HCT116 (cell line): ENCODE results near the gene LCMT1. TPM values are rescaled to one million over a fixed set of nuclear protein-coding genes. Genes with fewer than 3 reads are reported as not detected.

ENCODE experiments used
- ATAC-seq: fragments of 200-7000 bp; cut with Tn5 transposase; 2 replicates; pipeline ENCODE4 v1.9.1; 2020; ENCODE audit warnings: mild to moderate bottlenecking, moderate library complexity
- BruUV-seq: library from RNA; stranded (reverse); fragments of 400-500 nt; replicated peaks from 2 replicates; lab custom pipeline; 2021; lab: Mats Ljungman, UMichigan
- CTCF ChIA-PET: fragments of 300-600 bp; sonication (Branson Sonifier 250); formaldehyde crosslinking; loops from one replicate; lab custom pipeline; 2021; ENCODE audit warnings: antibody characterized with exemption; lab: Charles Lee
- POLR2A ChIA-PET: fragments of 300-600, 350-600 bp; sonication (Branson Sonifier 250); formaldehyde crosslinking; loops from one replicate; lab custom pipeline; 2021; ENCODE audit warnings: antibody characterized with exemption; lab: Charles Lee
- RAD21 ChIA-PET, 2 experiments: fragments of 300-600 bp; sonication (Branson Sonifier 250); formaldehyde crosslinking; loops; one replicate each; lab custom pipeline; 2023; ENCODE audit warnings: low total read pairs in 2 of 2; ENCODE audit not compliant: uncharacterized antibody in 2 of 2, unreplicated experiment in 2 of 2, low non-redundant PET in 1 of 2; lab: Charles Lee
- DNase-seq: peaks from one replicate; pipeline ENCODE4 v3.0.0-alpha.2; 2010; ENCODE audit warnings: low read depth, low spot score
- H2AFZ ChIP-seq: fragments of 200-600 bp; shearing (Covaris generic), sonication (generic); 2 replicates; pipeline ENCODE4 v1.6.1; 2017; ENCODE audit warnings: low read depth, mixed run types, mixed read lengths, antibody characterized with exemption, low read length; ENCODE audit not compliant: poor library complexity, severe bottlenecking
- H3K27ac ChIP-seq: 2 replicates; pipeline ENCODE4 v1.5.1; 2012; ENCODE audit warnings: low read depth, low read length
- H3K27me3 ChIP-seq: fragments of 200-600 bp; sonication (generic); 2 replicates; pipeline ENCODE4 v1.6.1; 2016; ENCODE audit warnings: mixed run types, low read length, mixed read lengths; ENCODE audit not compliant: insufficient read depth
- H3K36me3 ChIP-seq, 2 experiments: fragments of 200-500 bp in 1 of 2; fragments of 200-600 bp in 1 of 2; sonication (Bioruptor generic) in 1 of 2; sonication (generic) in 1 of 2; 2 replicates each; pipeline versions ENCODE4 v1.5.1 to v1.6.1; 2014 to 2016; ENCODE audit warnings: low read length in 2 of 2, inconsistent platforms in 1 of 2, mixed read lengths in 1 of 2, mixed run types in 1 of 2; ENCODE audit not compliant: insufficient read depth in 2 of 2, control insufficient read depth in 1 of 2
- H3K4me1 ChIP-seq, 2 experiments: fragments of 200-600 bp in 1 of 2; sonication (generic) in 1 of 2; 2 replicates each; pipeline versions ENCODE4 v1.5.1 to v1.6.1; 2012 to 2017; ENCODE audit warnings: low read length in 2 of 2, inconsistent platforms in 1 of 2, mild to moderate bottlenecking in 1 of 2, mixed read lengths in 1 of 2, mixed run types in 1 of 2, moderate library complexity in 1 of 2; ENCODE audit not compliant: insufficient read depth in 2 of 2, control insufficient read depth in 1 of 2
- H3K4me2 ChIP-seq: fragments of 200-600 bp; sonication (generic); 2 replicates; pipeline ENCODE4 v1.6.1; 2017; ENCODE audit warnings: mixed run types, low read length, mixed read lengths
- H3K4me3 ChIP-seq, 2 experiments: fragments of 200-600 bp in 1 of 2; sonication (generic) in 1 of 2; replicated peaks in 1 of 2; 2 replicates each; pipeline ENCODE4 v1.5.1; 2011 to 2016; ENCODE audit warnings: low read length in 2 of 2, control low read depth in 1 of 2, low read depth in 1 of 2, mild to moderate bottlenecking in 1 of 2, mixed read lengths in 1 of 2, mixed run types in 1 of 2
- H3K79me2 ChIP-seq: fragments of 200-600 bp; sonication (generic); 2 replicates; pipeline ENCODE4 v1.6.1; 2017; ENCODE audit warnings: mild to moderate bottlenecking, mixed run types, low read length, moderate library complexity, mixed read lengths; ENCODE audit not compliant: insufficient read depth
- H3K9ac ChIP-seq: fragments of 200-600 bp; sonication (generic); 2 replicates; pipeline ENCODE4 v1.6.1; 2016; ENCODE audit warnings: low read length, mixed read lengths
- H3K9me2 ChIP-seq: fragments of 200-600 bp; sonication (generic), shearing (Covaris generic); 2 replicates; pipeline ENCODE4 v1.6.1; 2017; ENCODE audit warnings: mixed run types, mild to moderate bottlenecking, moderate library complexity; ENCODE audit not compliant: insufficient read depth
- H3K9me3 ChIP-seq, 2 experiments: fragments of 200-500 bp in 1 of 2; fragments of 200-600 bp in 1 of 2; sonication (Bioruptor generic) in 1 of 2; sonication (generic) in 1 of 2; 2 replicates each; pipeline ENCODE4 v1.6.1; 2014 to 2017; ENCODE audit warnings: low read length in 2 of 2, mixed read lengths in 2 of 2, inconsistent platforms in 1 of 2, low read depth in 1 of 2, mild to moderate bottlenecking in 1 of 2, mixed run types in 1 of 2, moderate library complexity in 1 of 2; ENCODE audit not compliant: control insufficient read depth in 1 of 2, insufficient read depth in 1 of 2
- H4K20me1 ChIP-seq: fragments of 200-600 bp; sonication (generic), shearing (Covaris generic); 2 replicates; pipeline ENCODE4 v1.6.1; 2017; ENCODE audit warnings: mixed run types, mild to moderate bottlenecking, moderate library complexity; ENCODE audit not compliant: insufficient read depth
- ATF3 ChIP-seq: IDR thresholded peaks from 2 replicates; pipeline ENCODE4 v1.6.1; 2012
- CEBPB ChIP-seq: IDR thresholded peaks from 2 replicates; pipeline ENCODE4 v1.6.1; 2012; ENCODE audit warnings: low read depth
- CTCF ChIP-seq, 3 experiments: fragments of 200-600 bp in 1 of 3; sonication (generic) in 1 of 3; IDR thresholded peaks in 2 of 3; conservative IDR thresholded peaks in 1 of 3; 2 replicates each; pipeline ENCODE4 v1.5.1; 2012 to 2017; ENCODE audit warnings: low read depth in 2 of 3, low read length in 2 of 3, antibody characterized with exemption in 1 of 3, borderline replicate concordance in 1 of 3, control low read depth in 1 of 3, mild to moderate bottlenecking in 1 of 3, mixed read lengths in 1 of 3, mixed run types in 1 of 3, moderate library complexity in 1 of 3; ENCODE audit not compliant: insufficient read depth in 1 of 3
- EGR1 ChIP-seq: IDR thresholded peaks from 2 replicates; pipeline ENCODE4 v1.6.1; 2012; ENCODE audit warnings: low read depth
- ELF1 ChIP-seq: IDR thresholded peaks from 2 replicates; pipeline ENCODE4 v1.6.1; 2012; ENCODE audit warnings: low read depth, borderline replicate concordance
- EZH2phosphoT487 ChIP-seq: fragments of 200-600 bp; IDR thresholded peaks from 2 replicates; pipeline ENCODE4 v1.6.1; 2018; ENCODE audit warnings: antibody characterized with exemption, borderline replicate concordance
- FOSL1 ChIP-seq: IDR thresholded peaks from 2 replicates; pipeline ENCODE4 v1.6.1; 2012; ENCODE audit warnings: low read depth
- JUND ChIP-seq: IDR thresholded peaks from 2 replicates; pipeline ENCODE4 v1.6.1; 2012
- POLR2AphosphoS5 ChIP-seq: IDR thresholded peaks from 2 replicates; pipeline ENCODE4 v1.6.1; 2011; ENCODE audit warnings: mild to moderate bottlenecking, low read depth, low read length, moderate library complexity
- RAD21 ChIP-seq: IDR thresholded peaks from 2 replicates; pipeline ENCODE4 v1.6.1; 2012; ENCODE audit warnings: low read depth, mild to moderate bottlenecking
- SP1 ChIP-seq: IDR thresholded peaks from 2 replicates; pipeline ENCODE4 v1.6.1; 2012; ENCODE audit warnings: low read depth
- SRF ChIP-seq: IDR thresholded peaks from 2 replicates; pipeline ENCODE4 v1.6.1; 2012; ENCODE audit warnings: low read depth
- YY1 ChIP-seq: IDR thresholded peaks from 2 replicates; pipeline ENCODE4 v1.6.1; 2011; ENCODE audit warnings: low read length, low read depth, moderate library complexity, mild to moderate bottlenecking; ENCODE audit not compliant: insufficient replicate concordance; ENCODE audit errors: extremely low read depth
- ZBTB33 ChIP-seq: IDR thresholded peaks from 2 replicates; pipeline ENCODE4 v1.6.1; 2011; ENCODE audit warnings: mild to moderate bottlenecking, low read length, moderate library complexity; ENCODE audit not compliant: insufficient replicate concordance; ENCODE audit errors: extremely low read depth
- ZFX ChIP-seq: fragments of 450-650 bp; IDR thresholded peaks from 2 replicates; pipeline ENCODE4 v1.6.1; 2017
- ZNF274 ChIP-seq: fragments of 200-500 bp; sonication (Bioruptor generic); IDR thresholded peaks from 2 replicates; pipeline ENCODE4 v1.6.1; 2014; ENCODE audit warnings: mild to moderate bottlenecking, low read depth, low read length, inconsistent platforms
- intact Hi-C: fragments of 100-400 bp; cut with micrococcal nuclease; formaldehyde crosslinking; loops from 2 replicates; pipeline ENCODE4 v1.10.0; 2022
- total RNA-seq: library from RNA; stranded (reverse); gene quantifications from one replicate; pipeline ENCODE4 v1.2.1, GENCODE V29; 2021; ENCODE audit not compliant: unreplicated experiment
- TF ChIP-seq, protein P1 (sequence below): IDR thresholded peaks from 2 replicates; pipeline ENCODE4 v1.6.1; 2012
- TF ChIP-seq, protein P2 (sequence below): IDR thresholded peaks from 2 replicates; pipeline ENCODE4 v1.6.1; 2012; ENCODE audit warnings: low read depth

Gene LCMT1
- total RNA-seq, 1 experiment from 2014 or later = 52.4 TPM

DNA sequence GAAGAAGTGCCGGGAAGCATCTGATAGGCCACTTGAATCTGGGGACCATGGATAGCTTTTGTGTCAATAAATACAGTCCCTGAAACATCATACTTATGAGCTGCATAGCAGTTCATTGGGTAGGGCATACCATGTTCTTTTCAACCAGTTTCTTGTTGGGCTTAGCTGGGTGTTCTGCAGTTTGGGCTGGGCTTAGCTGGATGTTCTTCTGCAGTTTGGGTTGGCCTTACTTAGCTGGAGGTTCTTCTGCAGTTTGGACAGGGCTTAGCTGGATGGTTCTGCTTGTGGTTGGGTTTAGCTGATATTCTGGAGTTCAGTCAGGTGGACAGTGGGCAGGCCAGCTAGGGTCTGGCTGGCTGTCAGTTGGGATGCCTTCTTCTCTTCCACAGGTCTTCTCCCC is 52.1 kb downstream of the LCMT1 start:
- BruUV-seq = no TSS peak
- CTCF ChIA-PET = no interaction called here
- POLR2A ChIA-PET = no interaction called here

More for the DNA sequence above, 52.1 kb downstream of the LCMT1 start:
- DNase-seq = no peak
- H3K27ac ChIP-seq = no peak overlapping the region
- TF ChIP-seq SRF = no peak
- no peak for TF ChIP-seq ZBTB33
- TF ChIP-seq, protein P1, sequence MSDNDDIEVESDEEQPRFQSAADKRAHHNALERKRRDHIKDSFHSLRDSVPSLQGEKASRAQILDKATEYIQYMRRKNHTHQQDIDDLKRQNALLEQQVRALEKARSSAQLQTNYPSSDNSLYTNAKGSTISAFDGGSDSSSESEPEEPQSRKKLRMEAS = no peak
- TF ChIP-seq SP1 = no peak
- TF ChIP-seq ZNF274 = no peak
- TF ChIP-seq YY1 = no peak
- TF ChIP-seq, protein P2, sequence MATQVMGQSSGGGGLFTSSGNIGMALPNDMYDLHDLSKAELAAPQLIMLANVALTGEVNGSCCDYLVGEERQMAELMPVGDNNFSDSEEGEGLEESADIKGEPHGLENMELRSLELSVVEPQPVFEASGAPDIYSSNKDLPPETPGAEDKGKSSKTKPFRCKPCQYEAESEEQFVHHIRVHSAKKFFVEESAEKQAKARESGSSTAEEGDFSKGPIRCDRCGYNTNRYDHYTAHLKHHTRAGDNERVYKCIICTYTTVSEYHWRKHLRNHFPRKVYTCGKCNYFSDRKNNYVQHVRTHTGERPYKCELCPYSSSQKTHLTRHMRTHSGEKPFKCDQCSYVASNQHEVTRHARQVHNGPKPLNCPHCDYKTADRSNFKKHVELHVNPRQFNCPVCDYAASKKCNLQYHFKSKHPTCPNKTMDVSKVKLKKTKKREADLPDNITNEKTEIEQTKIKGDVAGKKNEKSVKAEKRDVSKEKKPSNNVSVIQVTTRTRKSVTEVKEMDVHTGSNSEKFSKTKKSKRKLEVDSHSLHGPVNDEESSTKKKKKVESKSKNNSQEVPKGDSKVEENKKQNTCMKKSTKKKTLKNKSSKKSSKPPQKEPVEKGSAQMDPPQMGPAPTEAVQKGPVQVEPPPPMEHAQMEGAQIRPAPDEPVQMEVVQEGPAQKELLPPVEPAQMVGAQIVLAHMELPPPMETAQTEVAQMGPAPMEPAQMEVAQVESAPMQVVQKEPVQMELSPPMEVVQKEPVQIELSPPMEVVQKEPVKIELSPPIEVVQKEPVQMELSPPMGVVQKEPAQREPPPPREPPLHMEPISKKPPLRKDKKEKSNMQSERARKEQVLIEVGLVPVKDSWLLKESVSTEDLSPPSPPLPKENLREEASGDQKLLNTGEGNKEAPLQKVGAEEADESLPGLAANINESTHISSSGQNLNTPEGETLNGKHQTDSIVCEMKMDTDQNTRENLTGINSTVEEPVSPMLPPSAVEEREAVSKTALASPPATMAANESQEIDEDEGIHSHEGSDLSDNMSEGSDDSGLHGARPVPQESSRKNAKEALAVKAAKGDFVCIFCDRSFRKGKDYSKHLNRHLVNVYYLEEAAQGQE = no peak
- no peak for TF ChIP-seq ZFX
- TF ChIP-seq CTCF (IDR thresholded peaks at IDR 0.05 in 2 of 3, conservative IDR thresholded peaks at IDR 0.05 in 1 of 3; ENCODE audit: borderline replicate concordance in 1 of 3, insufficient read depth in 1 of 3, low read depth in 2 of 3, low read length in 2 of 3) = no peak
- TF ChIP-seq JUND = no peak
- TF ChIP-seq FOSL1 = no peak
- no peak for TF ChIP-seq EGR1
- no peak for TF ChIP-seq EZH2phosphoT487
- TF ChIP-seq ELF1 = no peak
- no peak for TF ChIP-seq CEBPB
- TF ChIP-seq POLR2AphosphoS5 = no peak
- TF ChIP-seq ATF3 = no peak
- TF ChIP-seq RAD21 = no peak
- RAD21 ChIA-PET = no interaction called here
- H3K9ac ChIP-seq = no peak overlapping the region
- no peaks in the 10 kb centered on the region for H3K27me3 ChIP-seq
- H3K79me2 ChIP-seq = no peaks in the 10 kb centered on the region
- H3K4me2 ChIP-seq = no peak overlapping the region
- no peak overlapping the region for H2AFZ ChIP-seq
- H3K4me3 ChIP-seq = no peak overlapping the region
- intact Hi-C loops = no loop called here
- no peak for ATAC-seq
- no peaks in the 10 kb centered on the region for H3K9me3 ChIP-seq
- H3K9me2 ChIP-seq = no peaks in the 10 kb centered on the region
- H3K36me3 ChIP-seq = peaks cover 7 to 20% of the 10 kb centered on the region in 2 experiments; a peak in 3 of 4 replicates
- H3K4me1 ChIP-seq = no peaks in the 10 kb centered on the region
- no peaks in the 10 kb centered on the region for H4K20me1 ChIP-seq
